Colonic mucosa (tissue), 4 donors: Measurements from ENCODE around the gene FAM209A. TPM values are rescaled to one million over a fixed set of nuclear protein-coding genes. Genes with fewer than 3 reads are reported as not detected.

Experiments
- DNase-seq: peaks from one replicate; pipeline ENCODE4 v3.0.0-alpha.2; 2020
- H3K27ac ChIP-seq: fragments of 200-600 bp; one replicate; pipeline ENCODE4 v1.8.0; 2021
- H3K27me3 ChIP-seq: fragments of 200-600 bp; one replicate; pipeline ENCODE4 v1.8.0; 2021
- H3K36me3 ChIP-seq: fragments of 200-600 bp; one replicate; pipeline ENCODE4 v1.8.0; 2021
- H3K4me1 ChIP-seq: fragments of 200-600 bp; one replicate; pipeline ENCODE4 v1.8.0; 2021; ENCODE audit warnings: mild to moderate bottlenecking
- H3K4me3 ChIP-seq: fragments of 200-600 bp; one replicate; pipeline ENCODE4 v1.8.0; 2021
- H3K9ac ChIP-seq, 2 donors: one replicate each; pipeline ENCODE4 v1.7.0; 2013; ENCODE audit warnings: control low read depth in 2 of 2, low read depth in 2 of 2, low read length in 2 of 2
- H3K9me3 ChIP-seq: fragments of 200-600 bp; one replicate; pipeline ENCODE4 v1.8.0; 2021
- CTCF ChIP-seq: fragments of 200-600 bp; IDR thresholded peaks from one replicate; pipeline ENCODE4 v1.8.0; 2022; ENCODE audit warnings: antibody characterized with exemption, mild to moderate bottlenecking
- intact Hi-C: fragments of 100-400 bp; cut with DNase I; formaldehyde crosslinking; loops from one replicate; pipeline ENCODE4 v1.14.1; 2022
- total RNA-seq, 2 donors: library from RNA; stranded (reverse); fragmentation: NEBNext Ultra II Directional in 1 of 2; extraction: Animal tissue kit (Norgen Biotek cat#: 25700) in 1 of 2; gene quantifications; one replicate each; pipeline ENCODE4 v1.2.1, GENCODE V29; 2021
- donor health status: healthy.
- donor health status: DM: no; HTN: no; CAD: no.
- donor health status: DM: no; HTN: no; CAD: no.

Gene FAM209A
- total RNA-seq, 2 donors from 2014 or later = 0.35 TPM; not detected in 1

GRCh38 chr20:56517211-56517610 lies 7.3 kb upstream of the FAM209A start:
- H3K27ac ChIP-seq = no peak overlapping the region
- no peaks in the 10 kb centered on the region for H3K9me3 ChIP-seq
- DNase-seq = no peak
- no peak overlapping the region for H3K4me3 ChIP-seq
- no peaks in the 10 kb centered on the region for H3K4me1 ChIP-seq
- H3K27me3 ChIP-seq = no peaks in the 10 kb centered on the region
- no peak overlapping the region for H3K9ac ChIP-seq
- intact Hi-C loops = no loop called here
- no peak for TF ChIP-seq CTCF
- peaks cover 15% of the 10 kb centered on the region for H3K36me3 ChIP-seq

- no peak overlapping the region for H3K27ac ChIP-seq
- no peaks in the 10 kb centered on the region for H3K27me3 ChIP-seq
- no peak for TF ChIP-seq CTCF
- no peak overlapping the region for H3K9ac ChIP-seq
- no peaks in the 10 kb centered on the region for H3K9me3 ChIP-seq
- H3K4me1 ChIP-seq = no peaks in the 10 kb centered on the region
- DNase-seq = no peak
- no peak overlapping the region for H3K4me3 ChIP-seq
- intact Hi-C loops = no loop called here
- peaks cover 15% of the 10 kb centered on the region for H3K36me3 ChIP-seq
Observed at GRCh38 chr20:56517641-56518040, 6.9 kb upstream of the FAM209A start.

- intact Hi-C loops = no loop called here
- Histone ChIP-seq H3K9ac (no peak overlapping the region), H3K4me1 (no peaks in the 10 kb centered on the region), H3K27ac (no peak overlapping the region), H3K9me3 (no peaks in the 10 kb centered on the region), H3K36me3 (peaks cover 15% of the 10 kb centered on the region), H3K4me3 (no peak overlapping the region), H3K27me3 (no peaks in the 10 kb centered on the region)
- no peak for DNase-seq
- no peak for TF ChIP-seq CTCF
Observed at GRCh38 chr20:56518126-56518525, 6.4 kb upstream of the FAM209A start.

GRCh38 chr20:56518721-56519398 lies 5.7 kb upstream of the FAM209A start:
- intact Hi-C loops = no loop called here
- no peak for DNase-seq

GRCh38 chr20:56519551-56519950 lies 5.0 kb upstream of the FAM209A start:
- peaks cover 15% of the 10 kb centered on the region for H3K36me3 ChIP-seq

More at GRCh38 chr20:56518721-56519398, 5.7 kb upstream of the FAM209A start:
- no peak overlapping the region for H3K27ac ChIP-seq
- no peak for TF ChIP-seq CTCF
- H3K9me3 ChIP-seq = no peaks in the 10 kb centered on the region
- H3K36me3 ChIP-seq = peaks cover 15% of the 10 kb centered on the region
- no peaks in the 10 kb centered on the region for H3K27me3 ChIP-seq
- H3K4me3 ChIP-seq = no peak overlapping the region
- no peaks in the 10 kb centered on the region for H3K4me1 ChIP-seq
- H3K9ac ChIP-seq = no peak overlapping the region

More at GRCh38 chr20:56519551-56519950, 5.0 kb upstream of the FAM209A start:
- Histone ChIP-seq H3K9ac (no peak overlapping the region), H3K4me3 (no peak overlapping the region), H3K9me3 (no peaks in the 10 kb centered on the region), H3K27me3 (no peaks in the 10 kb centered on the region), H3K4me1 (no peaks in the 10 kb centered on the region), H3K27ac (no peak overlapping the region)
- intact Hi-C loops = no loop called here
- no peak for TF ChIP-seq CTCF
- DNase-seq = no peak
